ENCODE data around the gene DUSP3. TPM values are rescaled to one million over a fixed set of nuclear protein-coding genes. Genes with fewer than 3 reads are reported as not detected.

Gene DUSP3
- total RNA-seq, 3 donors from 2014 or later: 16.9 to 17.4 (median 17.2) TPM

- ATAC-seq: no peak
- Mint-ChIP-seq H3K27me3 (ENCODE audit: low read depth) (peaks cover 57% of the 10 kb centered on the region), H3K36me3 (ENCODE audit: insufficient read depth) (no peaks in the 10 kb centered on the region), H3K4me3 (no peak overlapping the region), H3K9me3 (no peaks in the 10 kb centered on the region), H3K4me1 (ENCODE audit: low read depth) (peaks cover 4% of the 10 kb centered on the region)
- DNase-seq: no peak
These were observed 28.6 kb downstream of the DUSP3 start for GRCh38 chr17:43750153-43750552.

DNA sequence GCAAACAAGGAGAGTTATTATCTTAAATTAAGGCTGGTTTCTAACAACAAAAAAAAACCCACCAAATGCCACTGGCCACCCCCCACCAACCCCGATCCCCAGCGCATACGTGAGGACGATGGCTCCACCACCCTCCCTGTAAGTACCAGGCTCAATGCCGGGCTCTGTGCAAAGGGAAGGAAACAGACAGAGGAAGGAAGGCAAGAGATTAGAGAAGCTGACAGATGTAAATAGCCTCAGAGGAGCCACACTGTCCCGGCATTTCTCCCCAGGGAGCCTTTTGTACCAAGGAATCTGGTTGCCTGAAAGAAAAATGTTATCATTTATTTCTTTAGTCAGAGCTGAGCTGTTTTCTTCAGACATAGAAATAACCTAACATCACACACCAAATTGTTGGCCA, 33.2 kb downstream of the DUSP3 start:
- Mint-ChIP-seq H3K4me1 (ENCODE audit: low read depth) (no peaks in the 10 kb centered on the region), H3K9me3 (no peaks in the 10 kb centered on the region), H3K4me3 (no peak overlapping the region), H3K36me3 (ENCODE audit: insufficient read depth) (no peaks in the 10 kb centered on the region), H3K27me3 (ENCODE audit: low read depth) (peaks cover 55% of the 10 kb centered on the region)
- DNase-seq (no peak), ATAC-seq (no peak)

GRCh38 chr17:43741636-43742035, 37.1 kb downstream of the DUSP3 start:
- H3K4me3 Mint-ChIP-seq: no peak overlapping the region
- H3K36me3 Mint-ChIP-seq (ENCODE audit: insufficient read depth): no peaks in the 10 kb centered on the region
- no peaks in the 10 kb centered on the region for H3K9me3 Mint-ChIP-seq
- ATAC-seq (no peak), DNase-seq (no peak)
- H3K27me3 Mint-ChIP-seq (ENCODE audit: low read depth): peaks cover 51% of the 10 kb centered on the region
- no peaks in the 10 kb centered on the region for H3K4me1 Mint-ChIP-seq (ENCODE audit: low read depth)

DNA sequence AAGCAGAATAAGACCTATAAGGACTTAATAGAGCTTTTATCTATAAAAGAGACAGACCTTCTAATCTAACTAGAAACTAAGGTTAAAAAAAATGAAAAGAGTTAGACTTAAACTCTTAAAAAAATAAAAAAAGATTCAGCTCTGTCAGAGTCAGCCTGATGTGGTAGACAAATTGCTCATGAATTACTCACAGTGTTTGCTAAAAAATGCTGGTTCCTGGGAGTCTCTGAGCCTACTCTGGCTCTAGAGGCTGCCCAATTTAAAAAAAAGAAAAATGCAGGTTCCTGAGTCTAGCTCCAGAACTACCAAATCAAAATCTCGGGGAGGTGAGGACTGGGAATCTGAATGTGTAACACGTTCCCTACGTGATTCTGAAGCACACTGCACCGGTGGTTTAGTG, 38.2 kb downstream of the DUSP3 start:
- DNase-seq (no peak), ATAC-seq (no peak)
- no peaks in the 10 kb centered on the region for H3K36me3 Mint-ChIP-seq (ENCODE audit: insufficient read depth)
- no peak overlapping the region for H3K4me3 Mint-ChIP-seq
- no peaks in the 10 kb centered on the region for H3K9me3 Mint-ChIP-seq
- peaks cover 44% of the 10 kb centered on the region for H3K27me3 Mint-ChIP-seq (ENCODE audit: low read depth)
- no peaks in the 10 kb centered on the region for H3K4me1 Mint-ChIP-seq (ENCODE audit: low read depth)

DNA sequence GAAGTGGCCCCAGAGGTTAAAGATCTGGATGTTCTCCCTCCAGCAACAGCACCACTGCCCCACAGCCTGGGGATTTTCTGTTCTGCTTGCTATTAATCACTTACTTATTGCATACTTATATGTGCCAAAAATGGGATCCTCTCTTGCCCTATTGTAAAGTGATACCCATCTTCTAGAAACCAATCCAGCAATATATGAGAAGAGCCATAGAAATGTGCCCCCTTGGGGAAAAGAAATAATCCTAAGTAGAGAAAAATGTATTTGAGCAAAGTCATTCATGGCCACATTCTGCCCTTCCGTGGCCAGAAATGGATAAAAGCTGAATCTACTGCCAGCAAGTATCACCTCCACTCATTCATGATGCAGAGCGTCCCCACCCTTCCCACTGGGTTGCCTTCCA, 41.1 kb downstream of the DUSP3 start:
- Mint-ChIP-seq H3K4me1 (ENCODE audit: low read depth) (no peaks in the 10 kb centered on the region), H3K4me3 (no peak overlapping the region), H3K9me3 (peaks cover 7% of the 10 kb centered on the region), H3K36me3 (ENCODE audit: insufficient read depth) (no peaks in the 10 kb centered on the region), H3K27me3 (ENCODE audit: low read depth) (peaks cover 20% of the 10 kb centered on the region)
- DNase-seq (no peak), ATAC-seq (no peak)

DNA sequence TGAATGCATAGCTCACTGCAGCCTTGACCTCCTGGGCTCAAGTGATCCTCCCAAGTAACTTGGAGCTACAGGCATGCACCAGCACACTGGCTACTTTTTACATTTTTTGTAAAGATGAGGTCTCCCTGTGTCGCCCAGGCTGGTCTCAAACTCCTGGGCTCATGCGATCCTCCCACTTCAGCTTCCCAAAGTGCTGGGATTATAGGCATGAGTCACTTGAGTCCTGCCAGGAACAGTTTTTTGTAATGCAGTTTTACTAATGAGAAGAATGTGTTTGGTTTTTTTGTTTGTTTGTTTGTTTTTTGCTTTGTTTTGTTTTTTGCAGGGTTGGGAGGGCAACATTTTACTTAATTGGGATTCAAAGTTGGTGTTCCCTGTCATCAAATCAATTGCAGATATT, 42.4 kb downstream of the DUSP3 start:
- H3K9me3 Mint-ChIP-seq: peaks cover 7% of the 10 kb centered on the region
- no peaks in the 10 kb centered on the region for H3K36me3 Mint-ChIP-seq (ENCODE audit: insufficient read depth)
- no peaks in the 10 kb centered on the region for H3K4me1 Mint-ChIP-seq (ENCODE audit: low read depth)
- H3K4me3 Mint-ChIP-seq: no peak overlapping the region
- no peak for DNase-seq
- ATAC-seq: no peak
- H3K27me3 Mint-ChIP-seq (ENCODE audit: low read depth): peaks cover 19% of the 10 kb centered on the region

GRCh38 chr17:43734376-43734775, 44.4 kb downstream of the DUSP3 start:
- H3K9me3 Mint-ChIP-seq: peaks cover 7% of the 10 kb centered on the region
- H3K27me3 Mint-ChIP-seq (ENCODE audit: low read depth): peaks cover 14% of the 10 kb centered on the region
- H3K4me1 Mint-ChIP-seq (ENCODE audit: low read depth): no peaks in the 10 kb centered on the region
- DNase-seq (no peak), ATAC-seq (no peak)
- no peak overlapping the region for H3K4me3 Mint-ChIP-seq
- H3K36me3 Mint-ChIP-seq (ENCODE audit: insufficient read depth): no peaks in the 10 kb centered on the region

DNA sequence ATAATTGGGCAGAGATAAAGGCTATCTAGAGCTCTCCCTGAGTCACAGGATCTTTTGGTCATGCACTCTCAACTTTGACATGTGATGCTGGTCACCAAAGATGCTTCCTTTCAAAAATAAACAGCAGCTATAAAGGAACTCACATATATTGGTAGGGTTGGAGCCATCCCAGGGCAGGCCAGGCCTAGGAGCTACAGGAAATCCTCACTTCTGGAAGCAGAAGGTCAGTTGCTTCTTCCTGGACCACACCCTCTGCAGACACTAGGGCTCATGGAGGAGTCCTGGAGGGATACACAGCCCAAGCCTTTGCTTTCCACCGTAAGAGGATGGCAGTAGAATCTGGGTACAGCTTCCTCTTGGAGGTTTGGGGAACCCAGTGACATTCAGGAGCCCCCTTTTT, 44.8 kb downstream of the DUSP3 start:
- Mint-ChIP-seq H3K27me3 (ENCODE audit: low read depth) (peaks cover 11% of the 10 kb centered on the region), H3K4me1 (ENCODE audit: low read depth) (no peaks in the 10 kb centered on the region), H3K9me3 (peaks cover 7% of the 10 kb centered on the region), H3K4me3 (no peak overlapping the region), H3K36me3 (ENCODE audit: insufficient read depth) (no peaks in the 10 kb centered on the region)
- DNase-seq: no peak
- ATAC-seq: no peak

DNA sequence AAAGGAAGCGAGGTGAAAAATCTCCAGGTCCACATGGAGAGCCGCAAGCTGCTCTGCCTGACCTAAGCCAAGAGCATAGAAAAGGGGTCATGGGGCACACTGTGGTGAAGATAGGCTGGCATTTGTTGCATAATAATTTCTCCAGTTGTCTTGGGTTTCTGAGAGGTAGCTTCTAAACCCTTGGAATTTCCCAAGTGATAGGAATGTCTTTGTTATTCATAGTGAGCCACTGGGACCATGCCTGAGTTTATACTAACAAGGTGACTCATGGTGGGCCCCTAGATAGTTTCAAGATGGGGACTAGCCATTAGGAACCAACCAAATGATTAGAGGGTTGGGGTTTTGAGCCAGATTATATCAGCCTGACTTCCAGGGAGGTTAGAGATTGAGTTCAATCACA, 45.8 kb downstream of the DUSP3 start:
- DNase-seq (no peak), ATAC-seq (no peak)
- Mint-ChIP-seq H3K4me1 (ENCODE audit: low read depth) (no peaks in the 10 kb centered on the region), H3K36me3 (ENCODE audit: insufficient read depth) (no peaks in the 10 kb centered on the region), H3K4me3 (no peak overlapping the region), H3K27me3 (ENCODE audit: low read depth) (peaks cover 6% of the 10 kb centered on the region), H3K9me3 (peaks cover 7% of the 10 kb centered on the region)

GRCh38 chr17:43728081-43728480, 50.7 kb downstream of the DUSP3 start:
- Mint-ChIP-seq H3K27me3 (ENCODE audit: low read depth) (no peaks in the 10 kb centered on the region), H3K36me3 (ENCODE audit: insufficient read depth) (no peaks in the 10 kb centered on the region), H3K4me3 (no peak overlapping the region), H3K9me3 (peaks cover under 1% of the 10 kb centered on the region), H3K4me1 (ENCODE audit: low read depth) (no peaks in the 10 kb centered on the region)
- DNase-seq (no peak), ATAC-seq (no peak)

DNA sequence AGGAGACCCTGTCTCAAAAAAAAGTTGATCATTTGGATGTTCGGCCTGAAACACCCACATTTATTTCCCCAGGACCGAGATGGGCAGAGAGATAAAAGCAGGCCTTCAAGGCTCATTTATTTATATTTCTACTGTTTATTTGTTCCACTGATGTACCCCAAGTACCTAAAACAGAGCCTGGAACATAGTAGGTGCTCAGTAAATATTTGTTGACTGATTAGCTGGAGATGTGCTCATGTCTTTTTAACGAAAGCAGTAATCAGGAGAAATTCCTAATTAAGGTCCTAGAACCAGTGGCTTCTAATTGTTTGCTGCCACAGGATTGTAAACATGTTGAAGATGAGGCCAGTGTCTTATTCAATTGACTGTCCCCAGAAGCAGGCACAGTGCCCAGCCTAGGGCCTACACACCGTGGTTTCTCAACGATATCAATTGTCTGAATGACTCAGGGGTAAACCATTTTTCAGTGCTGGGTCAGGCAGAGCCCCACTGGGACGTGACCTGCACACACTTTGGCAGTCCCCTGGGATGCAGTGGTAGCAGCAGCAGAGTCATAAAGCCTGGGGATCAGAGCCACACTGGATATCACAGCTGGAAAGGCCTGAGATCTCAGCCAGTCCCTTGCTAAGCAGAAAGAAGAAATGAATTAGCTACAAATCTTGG, 54.9 kb downstream of the DUSP3 start:
- Mint-ChIP-seq H3K27me3 (ENCODE audit: low read depth) (no peaks in the 10 kb centered on the region), H3K4me3 (no peak overlapping the region), H3K9me3 (no peaks in the 10 kb centered on the region), H3K4me1 (ENCODE audit: low read depth) (peaks cover 16% of the 10 kb centered on the region), H3K36me3 (ENCODE audit: insufficient read depth) (no peaks in the 10 kb centered on the region)
- DNase-seq (no peak), ATAC-seq (no peak)

DNA sequence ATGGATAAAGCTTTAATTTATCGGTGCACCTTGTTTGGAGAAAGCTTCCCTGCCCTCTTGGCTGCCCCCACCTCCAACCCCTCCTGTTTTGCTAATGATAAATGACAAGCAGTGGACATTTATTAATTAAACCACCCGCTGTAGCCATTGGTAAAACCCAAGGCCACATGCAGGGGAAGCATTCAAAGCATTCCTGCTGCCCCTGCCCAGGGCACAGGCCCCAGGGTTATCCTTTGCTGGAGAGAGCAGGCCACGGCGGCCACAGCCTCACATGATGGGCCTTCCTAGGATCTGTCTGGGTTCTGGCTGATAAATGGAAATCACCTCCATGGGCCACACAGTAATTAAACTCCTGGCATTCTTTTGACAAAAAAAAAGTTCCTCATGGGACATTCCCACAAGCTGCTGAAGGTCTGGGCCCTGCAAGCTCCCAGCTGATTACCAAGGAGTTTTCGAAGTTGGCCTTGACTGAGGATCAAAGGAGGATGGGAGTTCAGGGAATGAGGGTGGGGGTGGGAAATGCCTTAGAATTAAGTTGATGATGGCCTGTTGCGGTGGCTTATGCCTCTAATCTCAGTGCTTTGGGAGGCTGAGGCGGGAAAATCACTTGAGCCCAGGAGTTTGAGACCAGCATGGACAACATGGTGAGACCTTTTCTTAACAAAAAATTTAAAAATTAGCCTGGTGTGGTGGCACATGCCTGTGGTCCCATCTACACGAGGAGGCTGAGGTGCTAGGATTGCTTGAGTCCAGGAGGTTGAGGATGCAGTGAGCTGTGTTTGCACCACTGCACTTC, 55.7 kb downstream of the DUSP3 start:
- H3K9me3 Mint-ChIP-seq: no peaks in the 10 kb centered on the region

GRCh38 chr17:43722269-43722619, 56.5 kb downstream of the DUSP3 start:
- Mint-ChIP-seq H3K27me3 (ENCODE audit: low read depth) (peaks cover 3% of the 10 kb centered on the region), H3K4me3 (peak overlapping the region; percentile 91), H3K36me3 (ENCODE audit: insufficient read depth) (no peaks in the 10 kb centered on the region), H3K9me3 (no peaks in the 10 kb centered on the region), H3K4me1 (ENCODE audit: low read depth) (peaks cover 16% of the 10 kb centered on the region)
- no peak for ATAC-seq
- DNase-seq: no peak

More for the DNA sequence above, 55.7 kb downstream of the DUSP3 start:
- Mint-ChIP-seq H3K4me1 (ENCODE audit: low read depth) (peaks cover 16% of the 10 kb centered on the region), H3K27me3 (ENCODE audit: low read depth) (peaks cover 3% of the 10 kb centered on the region), H3K4me3 (no peak overlapping the region), H3K36me3 (ENCODE audit: insufficient read depth) (no peaks in the 10 kb centered on the region)
- DNase-seq (no peak), ATAC-seq (no peak)

DNA sequence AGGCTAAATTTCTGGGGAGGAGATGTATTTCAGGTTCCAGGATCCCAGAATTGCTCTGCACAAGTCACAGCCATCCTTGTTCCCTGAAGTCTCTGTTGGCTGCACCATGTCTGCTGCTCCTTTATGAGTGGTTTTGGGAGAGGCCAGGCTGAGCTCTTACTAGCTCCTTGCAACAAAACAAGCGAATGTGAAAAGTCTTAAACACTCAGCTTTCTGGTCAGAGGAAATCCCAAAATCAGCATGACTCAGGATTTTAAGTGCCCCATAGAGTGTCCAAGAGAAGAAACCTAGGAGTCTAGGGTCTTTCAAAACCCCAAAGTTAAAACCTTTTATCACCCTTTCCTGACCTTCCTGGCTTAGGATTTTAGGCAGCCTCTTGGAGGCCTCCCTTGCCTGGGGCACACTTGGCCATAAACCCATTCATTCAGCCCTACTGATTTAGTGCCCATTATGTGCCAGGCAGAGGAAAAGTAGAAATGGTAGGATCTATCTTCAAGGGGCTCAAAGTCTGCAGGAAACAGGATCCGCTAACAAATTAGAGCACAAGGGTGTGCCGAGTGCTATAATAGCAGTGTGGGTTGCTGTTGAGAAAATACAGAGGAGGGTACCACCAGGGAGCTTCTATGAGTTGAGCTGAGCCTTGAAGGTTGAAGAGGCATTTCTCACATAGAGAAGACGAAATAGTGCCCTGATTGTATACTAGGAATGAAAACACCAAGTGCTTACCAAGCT, 57.1 kb downstream of the DUSP3 start:
- H3K9me3 Mint-ChIP-seq: no peaks in the 10 kb centered on the region
- ATAC-seq (no peak), DNase-seq (no peak)
- peaks cover 5% of the 10 kb centered on the region for H3K27me3 Mint-ChIP-seq (ENCODE audit: low read depth)
- peaks cover 16% of the 10 kb centered on the region for H3K4me1 Mint-ChIP-seq (ENCODE audit: low read depth)
- H3K4me3 Mint-ChIP-seq: peak overlapping the region; percentile 91
- no peaks in the 10 kb centered on the region for H3K36me3 Mint-ChIP-seq (ENCODE audit: insufficient read depth)
